SK-N-MC (cell line): ENCODE measurements around the gene NWD2.

Source experiments
- EZH2 ChIP-seq: fragments of 200-600 bp; sonication (generic); IDR thresholded peaks from one replicate; pipeline ENCODE4 v1.6.1; 2017; ENCODE audit warnings: antibody characterized with exemption
- FOXP2 ChIP-seq: optimal IDR thresholded peaks from 2 replicates; pipeline ENCODE3; 2011; ENCODE audit warnings: mild to moderate bottlenecking, moderate library complexity; ENCODE audit not compliant: insufficient read depth; ENCODE audit errors: extremely low read length, control extremely low read depth
- POLR2AphosphoS5 ChIP-seq: IDR thresholded peaks from 2 replicates; pipeline ENCODE4 v1.6.1; 2012; ENCODE audit warnings: mild to moderate bottlenecking, low read depth, low read length, borderline replicate concordance

DNA sequence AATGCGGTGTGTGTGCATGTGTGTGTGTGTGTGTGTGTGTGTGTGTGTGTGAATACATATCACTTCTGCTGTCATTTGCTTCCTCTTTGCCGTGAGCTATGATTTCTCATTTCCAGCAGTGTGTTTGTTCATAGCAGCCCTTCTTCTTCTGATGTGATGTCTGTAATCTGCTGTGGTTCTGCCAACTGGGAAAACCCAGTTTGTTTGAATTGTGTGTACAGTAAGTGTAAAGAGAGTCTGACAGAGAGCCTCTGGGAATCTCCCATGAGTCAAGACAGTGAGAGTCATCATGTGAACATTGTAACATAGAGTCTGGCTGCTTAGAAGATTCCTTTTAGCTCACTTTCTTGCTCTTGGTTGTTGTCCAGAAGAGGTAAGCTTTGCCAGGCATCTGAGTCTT, 8.4 kb upstream of the NWD2 start:
- TF ChIP-seq POLR2AphosphoS5: no peak
- no peak for TF ChIP-seq FOXP2
- TF ChIP-seq EZH2: no peak
